DOHH2 (cell line): ENCODE measurements around the gene GRIP2.

Source experiments
- CTCF ChIP-seq: fragments of 200-600 bp; sonication (generic); IDR thresholded peaks from one replicate; pipeline ENCODE4 v1.5.1; 2014; ENCODE audit warnings: antibody characterized with exemption, mild to moderate bottlenecking, low read depth, low read length; ENCODE audit not compliant: poor library complexity, severe bottlenecking
- EZH2phosphoT487 ChIP-seq: fragments of 200-600 bp; sonication (generic); IDR thresholded peaks from 2 replicates; pipeline ENCODE4 v1.6.1; 2017; ENCODE audit warnings: borderline replicate concordance, mild to moderate bottlenecking, antibody characterized with exemption, low read length, moderate library complexity, mixed read lengths

DNA sequence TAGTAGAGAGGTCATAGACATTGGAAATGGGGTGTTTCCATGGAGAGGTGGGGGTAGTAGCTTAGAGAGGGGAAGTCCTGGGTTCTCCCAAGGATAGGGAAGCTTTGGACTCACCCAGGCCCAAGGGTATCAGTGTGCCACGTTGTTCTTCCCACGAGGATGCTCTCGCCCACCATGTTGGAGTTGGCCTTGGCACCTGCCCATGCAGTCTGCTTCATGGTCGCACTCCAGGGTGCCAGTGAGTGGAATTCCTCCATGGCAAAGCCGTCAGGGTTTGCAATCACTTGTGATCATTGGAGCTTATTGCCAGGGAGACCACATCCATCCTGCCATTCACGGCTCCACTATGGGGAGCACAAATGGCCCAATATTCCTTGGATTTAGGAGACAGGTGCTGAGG, 60.6 kb downstream of the GRIP2 start:
- TF ChIP-seq CTCF (no peak), EZH2phosphoT487 (no peak)
